GM19238 (cell line): ENCODE measurements around the gene CYP46A1.

Experiments
- DNase-seq: peaks from one replicate; pipeline ENCODE4 v3.0.0; 2011; ENCODE audit warnings: low spot score; ENCODE audit not compliant: insufficient read length

The CYP46A1 gene

GRCh38 chr14:99687284-99688209, 3.4 kb downstream of the CYP46A1 start:
- DNase-seq, result no peak

- no peak for DNase-seq
Observed at GRCh38 chr14:99688210-99688581, 4.1 kb downstream of the CYP46A1 start.

GRCh38 chr14:99688629-99689028, 4.5 kb downstream of the CYP46A1 start:
- DNase-seq, result no peak

- no peak for DNase-seq
Observed at GRCh38 chr14:99689266-99690236, 5.5 kb downstream of the CYP46A1 start.

GRCh38 chr14:99690636-99691035, 6.5 kb downstream of the CYP46A1 start:
- DNase-seq, result no peak

GRCh38 chr14:99691111-99691885, 7.2 kb downstream of the CYP46A1 start:
- DNase-seq, result no peak

GRCh38 chr14:99693918-99694317, 9.8 kb downstream of the CYP46A1 start:
- DNase-seq, result no peak

GRCh38 chr14:99696929-99697328, 12.8 kb downstream of the CYP46A1 start:
- no peak for DNase-seq

DNA sequence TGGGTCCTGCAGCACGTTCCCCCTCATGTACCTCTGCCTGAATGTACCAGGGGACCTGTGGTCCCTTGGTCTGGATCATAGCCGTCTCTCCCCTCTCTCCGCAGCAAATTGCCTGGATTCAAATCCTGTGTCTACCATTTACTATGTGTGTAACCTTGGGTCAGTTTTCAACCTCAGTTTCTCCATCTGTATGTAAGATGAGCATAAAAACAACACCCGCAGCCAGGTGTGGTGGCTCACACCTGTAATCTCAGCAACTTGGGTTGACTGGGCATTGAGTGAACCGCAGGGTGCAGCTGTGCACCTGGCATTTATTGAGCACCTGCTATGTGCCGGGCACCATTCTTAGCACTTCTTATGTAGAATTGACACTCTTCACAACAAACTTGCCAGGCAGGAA, 14.1 kb downstream of the CYP46A1 start:
- DNase-seq, result no peak

DNA sequence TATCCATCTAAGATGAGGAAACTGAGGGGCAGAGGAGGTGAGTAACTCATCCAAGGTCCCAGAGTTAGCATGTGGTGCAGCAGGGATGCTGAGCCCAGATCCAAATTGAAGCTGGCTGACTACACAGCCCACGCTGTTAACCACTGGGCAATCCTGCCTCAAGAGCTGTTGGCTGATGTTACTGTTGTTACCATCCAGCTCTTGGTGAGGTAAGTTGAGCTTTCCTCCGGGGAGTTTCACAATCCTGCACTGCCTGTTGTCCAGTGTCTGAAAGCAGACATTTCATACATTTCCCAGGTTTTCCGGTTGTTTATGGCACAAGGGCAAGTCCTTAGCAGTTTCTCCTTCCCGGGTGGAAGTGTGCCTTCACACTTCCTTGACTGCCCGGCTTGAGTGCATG, 14.5 kb downstream of the CYP46A1 start:
- no peak for DNase-seq

- DNase-seq, result no peak
Observed at GRCh38 chr14:99699085-99699760, 15.1 kb downstream of the CYP46A1 start.

GRCh38 chr14:99699861-99700260, 15.8 kb downstream of the CYP46A1 start:
- no peak for DNase-seq

- DNase-seq, result no peak
Observed at GRCh38 chr14:99700379-99700778, 16.3 kb downstream of the CYP46A1 start.

GRCh38 chr14:99701260-99701659, 17.2 kb downstream of the CYP46A1 start:
- DNase-seq, result no peak

DNA sequence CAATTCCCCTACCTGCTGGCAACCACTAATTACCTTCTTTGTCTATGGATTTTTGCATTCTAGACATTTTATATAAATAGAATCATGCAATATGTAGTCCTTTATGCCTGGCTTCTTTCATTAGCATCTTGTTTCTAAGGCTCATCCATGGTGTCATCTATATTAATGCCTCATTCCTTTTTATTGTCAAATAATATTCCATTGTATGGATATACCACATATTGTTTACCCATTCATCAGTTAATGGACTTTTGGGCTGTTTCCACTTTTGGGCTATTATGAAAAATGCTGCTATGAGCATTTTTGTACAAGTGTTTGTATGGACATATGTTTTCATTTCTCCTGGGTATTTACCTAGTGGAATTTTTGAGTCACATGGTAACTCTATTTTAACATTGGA, 18.0 kb downstream of the CYP46A1 start:
- no peak for DNase-seq

DNA sequence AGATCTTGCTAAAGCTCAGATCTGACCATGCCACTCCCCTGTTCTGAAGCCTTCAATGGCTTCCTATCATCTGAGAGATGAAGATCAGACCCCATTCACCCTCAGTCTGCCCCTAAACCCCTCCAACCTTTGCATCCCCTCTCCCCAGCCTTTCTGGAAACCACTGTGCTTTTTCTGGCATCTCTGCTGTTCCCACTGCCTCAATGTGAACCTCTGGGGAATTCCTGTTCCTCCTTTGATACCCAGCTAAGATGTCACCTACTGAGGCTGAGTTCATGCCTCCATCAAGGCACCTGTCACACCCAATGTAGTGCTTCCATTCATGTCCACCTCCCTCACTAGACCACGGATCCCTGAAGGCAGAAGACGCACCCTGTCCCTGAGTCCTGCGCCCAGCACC, 19.3 kb downstream of the CYP46A1 start:
- DNase-seq, result no peak

- DNase-seq, result no peak
Observed at GRCh38 chr14:99704037-99704436, 19.9 kb downstream of the CYP46A1 start.

DNA sequence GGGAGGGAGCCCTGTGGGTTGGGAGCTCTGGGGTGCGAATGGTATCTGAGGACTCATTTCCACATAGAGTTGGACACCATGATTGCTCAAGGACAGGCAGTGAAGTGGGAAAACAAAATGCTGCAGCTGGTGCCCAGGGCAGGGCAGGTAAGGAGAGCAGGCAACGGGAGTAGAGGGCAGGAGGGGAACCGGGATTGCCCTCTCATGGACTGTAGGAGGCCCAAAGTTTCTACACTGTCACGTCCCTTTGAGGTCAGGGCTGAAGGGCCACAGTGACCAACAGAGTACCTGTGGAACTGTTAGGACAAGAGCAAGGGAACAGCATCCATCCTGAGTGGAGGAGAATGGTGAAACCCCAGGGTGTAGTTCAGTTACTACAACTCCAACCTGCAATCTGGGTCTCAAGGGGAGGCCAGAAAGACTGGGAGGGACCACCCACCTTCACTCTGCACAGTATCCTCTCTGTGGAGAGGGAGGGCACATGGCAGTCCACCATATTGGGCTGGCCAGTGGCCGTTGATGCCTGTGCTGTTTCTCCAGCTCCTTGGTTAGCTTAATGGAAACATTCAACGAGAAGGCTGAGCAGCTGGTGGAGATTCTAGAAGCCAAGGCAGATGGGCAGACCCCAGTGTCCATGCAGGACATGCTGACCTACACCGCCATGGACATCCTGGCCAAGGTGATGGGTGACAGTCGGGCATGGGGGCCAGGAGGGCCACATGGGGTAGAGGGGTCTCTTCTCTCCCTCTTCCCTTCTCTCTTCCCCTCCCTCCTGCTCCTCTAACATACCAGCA, 22.2 kb downstream of the CYP46A1 start:
- no peak for DNase-seq

GRCh38 chr14:99707420-99707819, 23.3 kb downstream of the CYP46A1 start:
- DNase-seq, result no peak

- no peak for DNase-seq
Observed at GRCh38 chr14:99707921-99708320, 23.8 kb downstream of the CYP46A1 start.
